ENCODE results near the gene YKT6. TPM values are rescaled to one million over a fixed set of nuclear protein-coding genes. Genes with fewer than 3 reads are reported as not detected.

The YKT6 gene
- total RNA-seq, 1 donor from 2014 or later = 47.6 TPM

- no peaks in the 10 kb centered on the region for H3K36me3 ChIP-seq
- TF ChIP-seq POLR2AphosphoS5 (IDR thresholded peaks at IDR 0.05; ENCODE audit: insufficient read depth in 1 of 2, low read depth in 1 of 2) (no peak), POLR2A (IDR thresholded peaks at IDR 0.05) (no peak)
- TF ChIP-seq, protein P1, sequence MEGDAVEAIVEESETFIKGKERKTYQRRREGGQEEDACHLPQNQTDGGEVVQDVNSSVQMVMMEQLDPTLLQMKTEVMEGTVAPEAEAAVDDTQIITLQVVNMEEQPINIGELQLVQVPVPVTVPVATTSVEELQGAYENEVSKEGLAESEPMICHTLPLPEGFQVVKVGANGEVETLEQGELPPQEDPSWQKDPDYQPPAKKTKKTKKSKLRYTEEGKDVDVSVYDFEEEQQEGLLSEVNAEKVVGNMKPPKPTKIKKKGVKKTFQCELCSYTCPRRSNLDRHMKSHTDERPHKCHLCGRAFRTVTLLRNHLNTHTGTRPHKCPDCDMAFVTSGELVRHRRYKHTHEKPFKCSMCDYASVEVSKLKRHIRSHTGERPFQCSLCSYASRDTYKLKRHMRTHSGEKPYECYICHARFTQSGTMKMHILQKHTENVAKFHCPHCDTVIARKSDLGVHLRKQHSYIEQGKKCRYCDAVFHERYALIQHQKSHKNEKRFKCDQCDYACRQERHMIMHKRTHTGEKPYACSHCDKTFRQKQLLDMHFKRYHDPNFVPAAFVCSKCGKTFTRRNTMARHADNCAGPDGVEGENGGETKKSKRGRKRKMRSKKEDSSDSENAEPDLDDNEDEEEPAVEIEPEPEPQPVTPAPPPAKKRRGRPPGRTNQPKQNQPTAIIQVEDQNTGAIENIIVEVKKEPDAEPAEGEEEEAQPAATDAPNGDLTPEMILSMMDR (IDR thresholded peaks at IDR 0.05) = no peak
- DNase-seq (ENCODE audit: extremely low spot score in 2 of 2) = no peak
- H3K9me3 ChIP-seq = no peaks in the 10 kb centered on the region
- intact Hi-C loops (cut with DNase I) = no loop called here
- H3K4me3 ChIP-seq = no peak overlapping the region
- no peaks in the 10 kb centered on the region for H3K4me1 ChIP-seq
- peaks cover 5% of the 10 kb centered on the region for H3K27me3 ChIP-seq
- H3K27ac ChIP-seq = no peak overlapping the region
These were observed 22.0 kb downstream of the YKT6 start for GRCh38 chr7:44222776-44223261.

DNA sequence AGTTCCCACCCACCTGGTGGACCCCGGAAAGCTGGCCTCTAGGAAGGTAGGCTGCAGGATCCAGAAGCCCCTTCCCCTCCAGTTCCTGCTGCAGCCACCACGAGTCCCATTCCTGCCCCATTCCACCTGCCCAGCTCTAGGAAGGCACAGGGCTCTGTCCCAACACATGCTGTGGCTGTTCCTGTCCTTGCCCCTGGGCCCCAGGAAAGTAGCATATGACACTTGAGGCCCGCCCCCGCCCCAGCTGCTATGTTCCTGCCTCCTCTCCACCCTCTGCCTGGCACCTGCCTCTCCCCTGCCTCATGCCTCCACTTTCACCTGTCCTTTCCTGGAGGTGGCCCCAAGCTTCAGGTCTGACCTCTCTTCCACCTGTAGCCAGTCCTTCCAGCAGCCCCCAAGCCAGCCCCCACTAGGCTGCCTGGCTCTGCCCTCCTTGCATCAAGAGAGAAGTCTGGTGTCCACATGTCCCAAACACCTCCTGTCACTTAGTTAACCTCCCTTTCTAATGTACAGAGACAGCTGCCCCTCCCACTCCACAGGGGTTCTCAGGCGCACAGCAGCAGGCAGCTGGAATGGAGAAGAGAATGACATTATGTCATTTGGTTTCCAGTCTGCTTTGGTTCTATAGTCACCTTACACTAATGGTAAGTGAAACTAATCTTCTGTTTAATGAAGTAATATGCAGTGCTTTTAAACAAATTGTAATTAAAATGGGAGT is 22.7 kb downstream of the YKT6 start:
- no peak for DNase-seq (ENCODE audit: extremely low spot score in 2 of 2)
- no peaks in the 10 kb centered on the region for H3K4me1 ChIP-seq
- no peaks in the 10 kb centered on the region for H3K36me3 ChIP-seq
- H3K9me3 ChIP-seq = no peaks in the 10 kb centered on the region
- TF ChIP-seq POLR2A (IDR thresholded peaks at IDR 0.05) (no peak), POLR2AphosphoS5 (IDR thresholded peaks at IDR 0.05; ENCODE audit: insufficient read depth in 1 of 2, low read depth in 1 of 2) (no peak)
- TF ChIP-seq, protein P1 (IDR thresholded peaks at IDR 0.05) = no peak
- H3K27ac ChIP-seq = no peak overlapping the region
- intact Hi-C loops (cut with DNase I) = no loop called here
- H3K27me3 ChIP-seq = peaks cover 5% of the 10 kb centered on the region
- H3K4me3 ChIP-seq = no peak overlapping the region

- Histone ChIP-seq H3K27me3 (peaks cover 5% of the 10 kb centered on the region), H3K27ac (no peak overlapping the region), H3K4me3 (no peak overlapping the region), H3K9me3 (no peaks in the 10 kb centered on the region), H3K4me1 (no peaks in the 10 kb centered on the region), H3K36me3 (no peaks in the 10 kb centered on the region)
- intact Hi-C loops (cut with DNase I) = no loop called here
- no peak for DNase-seq (ENCODE audit: extremely low spot score in 2 of 2)
- TF ChIP-seq, protein P1 (IDR thresholded peaks at IDR 0.05) = no peak
- TF ChIP-seq POLR2A (IDR thresholded peaks at IDR 0.05) (no peak), POLR2AphosphoS5 (IDR thresholded peaks at IDR 0.05; ENCODE audit: insufficient read depth in 1 of 2, low read depth in 1 of 2) (no peak)
These were observed 23.5 kb downstream of the YKT6 start for GRCh38 chr7:44224080-44224973.

DNA sequence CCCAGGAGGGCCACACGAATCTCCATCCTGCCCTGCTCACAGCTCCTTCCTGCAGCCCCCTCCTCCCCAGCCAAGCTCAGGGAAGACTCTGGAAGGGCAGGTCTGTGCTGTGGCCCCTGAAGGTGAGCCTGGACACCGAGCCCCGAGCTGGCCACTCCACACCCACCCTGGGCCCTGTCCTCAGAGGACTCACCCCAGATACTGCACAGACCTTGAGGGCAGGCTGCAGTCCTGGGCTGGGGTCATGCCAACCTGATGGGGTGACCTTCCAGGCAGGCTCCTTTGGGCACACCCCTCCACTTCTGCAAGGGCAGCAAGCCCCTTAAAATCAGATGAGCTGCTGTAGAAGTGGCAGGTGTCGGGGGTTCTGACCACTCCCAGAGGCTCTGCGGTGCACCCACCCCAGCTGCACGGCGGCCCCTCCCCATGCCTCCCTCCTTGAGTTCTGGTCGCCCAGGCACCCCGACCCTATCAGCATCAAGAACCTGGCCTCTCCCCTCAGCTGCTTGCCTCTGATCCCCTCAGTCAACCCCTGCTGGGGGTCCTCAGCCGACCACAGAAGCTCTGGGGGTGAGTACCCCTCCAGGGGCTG is 24.3 kb downstream of the YKT6 start:
- no peak for DNase-seq (ENCODE audit: extremely low spot score in 2 of 2)

More for the DNA sequence above, 24.3 kb downstream of the YKT6 start:
- Histone ChIP-seq H3K27me3 (peaks cover 5% of the 10 kb centered on the region), H3K27ac (no peak overlapping the region), H3K36me3 (no peaks in the 10 kb centered on the region), H3K4me1 (no peaks in the 10 kb centered on the region), H3K4me3 (no peak overlapping the region), H3K9me3 (no peaks in the 10 kb centered on the region)
- TF ChIP-seq POLR2AphosphoS5 (IDR thresholded peaks at IDR 0.05; ENCODE audit: insufficient read depth in 1 of 2, low read depth in 1 of 2) = no peak
- TF ChIP-seq POLR2A (IDR thresholded peaks at IDR 0.05) = no peak
- TF ChIP-seq, protein P1 (IDR thresholded peaks at IDR 0.05) = no peak
- intact Hi-C loops (cut with DNase I) = no loop called here

Data from vagina (tissue), 2 donors.